ENCODE measurements around the gene SLC17A1. TPM values are rescaled to one million over a fixed set of nuclear protein-coding genes. Genes with fewer than 3 reads are reported as not detected.

SLC17A1 gene
- total RNA-seq, result not detected

GRCh38 chr6:25831532-25832306, at the start of gene SLC17A1:
SLC17A1 (minus strand) TSS chr6:25832052; CDS start chr6:25830557, 1,495 bp downstream.
- H3K36me3 ChIP-seq, result no peaks in the 10 kb centered on the region
- no peaks in the 10 kb centered on the region for H3K9me3 ChIP-seq
- no peak within 1 kb of the TSS for H3K27ac ChIP-seq
- H3K4me1 ChIP-seq, result peaks cover 0 to 9% of the 10 kb centered on the region in 2 donors
- H3K27me3 ChIP-seq, result no peaks in the 10 kb centered on the region
- TF ChIP-seq, protein P1, sequence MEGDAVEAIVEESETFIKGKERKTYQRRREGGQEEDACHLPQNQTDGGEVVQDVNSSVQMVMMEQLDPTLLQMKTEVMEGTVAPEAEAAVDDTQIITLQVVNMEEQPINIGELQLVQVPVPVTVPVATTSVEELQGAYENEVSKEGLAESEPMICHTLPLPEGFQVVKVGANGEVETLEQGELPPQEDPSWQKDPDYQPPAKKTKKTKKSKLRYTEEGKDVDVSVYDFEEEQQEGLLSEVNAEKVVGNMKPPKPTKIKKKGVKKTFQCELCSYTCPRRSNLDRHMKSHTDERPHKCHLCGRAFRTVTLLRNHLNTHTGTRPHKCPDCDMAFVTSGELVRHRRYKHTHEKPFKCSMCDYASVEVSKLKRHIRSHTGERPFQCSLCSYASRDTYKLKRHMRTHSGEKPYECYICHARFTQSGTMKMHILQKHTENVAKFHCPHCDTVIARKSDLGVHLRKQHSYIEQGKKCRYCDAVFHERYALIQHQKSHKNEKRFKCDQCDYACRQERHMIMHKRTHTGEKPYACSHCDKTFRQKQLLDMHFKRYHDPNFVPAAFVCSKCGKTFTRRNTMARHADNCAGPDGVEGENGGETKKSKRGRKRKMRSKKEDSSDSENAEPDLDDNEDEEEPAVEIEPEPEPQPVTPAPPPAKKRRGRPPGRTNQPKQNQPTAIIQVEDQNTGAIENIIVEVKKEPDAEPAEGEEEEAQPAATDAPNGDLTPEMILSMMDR (IDR thresholded peaks at IDR 0.05), result no peak
- no peak for DNase-seq (ENCODE audit: low spot score in 2 of 2)
- no peak within 1 kb of the TSS for H3K4me3 ChIP-seq
- intact Hi-C loops (cut with DNase I), result no loop called here

DNA sequence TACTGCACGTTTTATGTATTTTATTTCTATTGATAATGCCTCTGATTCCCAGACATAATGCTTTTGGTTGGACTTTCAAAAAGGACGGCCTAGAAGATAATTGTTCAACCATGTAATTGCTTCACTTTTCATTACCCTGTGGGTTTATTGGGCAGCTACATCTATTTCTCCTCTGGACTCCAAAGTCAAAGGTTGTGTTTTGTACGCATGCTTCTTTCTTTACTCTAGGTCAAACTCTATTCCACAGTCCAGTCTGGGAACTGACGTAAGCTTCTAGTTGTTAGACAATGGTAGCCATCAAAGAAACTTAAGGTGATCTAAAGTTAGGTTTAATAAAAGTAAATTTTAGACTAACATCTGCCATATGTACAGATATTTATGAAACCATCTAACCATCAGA, 48.7 kb upstream of the SLC17A1 start:
- Histone ChIP-seq H3K27me3 (no peaks in the 10 kb centered on the region), H3K4me1 (no peaks in the 10 kb centered on the region), H3K36me3 (no peaks in the 10 kb centered on the region), H3K27ac (no peak overlapping the region), H3K4me3 (no peak overlapping the region), H3K9me3 (no peaks in the 10 kb centered on the region)
- TF ChIP-seq, protein P1 (IDR thresholded peaks at IDR 0.05), result no peak
- no peak for DNase-seq (ENCODE audit: low spot score in 2 of 2)
- intact Hi-C loops (cut with DNase I), result no loop called here

- no peaks in the 10 kb centered on the region for H3K36me3 ChIP-seq
- no peaks in the 10 kb centered on the region for H3K27me3 ChIP-seq
- H3K4me1 ChIP-seq, result no peaks in the 10 kb centered on the region
- no peak overlapping the region for H3K27ac ChIP-seq
- TF ChIP-seq, protein P1 (IDR thresholded peaks at IDR 0.05), result no peak
- no peaks in the 10 kb centered on the region for H3K9me3 ChIP-seq
- intact Hi-C loops (cut with DNase I), result no loop called here
- no peak overlapping the region for H3K4me3 ChIP-seq
- no peak for DNase-seq (ENCODE audit: low spot score in 2 of 2)
Observed at GRCh38 chr6:25878721-25879322, 47.0 kb upstream of the SLC17A1 start.

- no peaks in the 10 kb centered on the region for H3K36me3 ChIP-seq
- H3K4me1 ChIP-seq, result no peaks in the 10 kb centered on the region
- no peaks in the 10 kb centered on the region for H3K27me3 ChIP-seq
- H3K9me3 ChIP-seq, result no peaks in the 10 kb centered on the region
- TF ChIP-seq, protein P1 (IDR thresholded peaks at IDR 0.05), result no peak
- intact Hi-C loops (cut with DNase I), result no loop called here
- no peak overlapping the region for H3K4me3 ChIP-seq
- H3K27ac ChIP-seq, result no peak overlapping the region
- no peak for DNase-seq (ENCODE audit: low spot score in 2 of 2)
Observed at GRCh38 chr6:25875926-25876602, 44.2 kb upstream of the SLC17A1 start.

GRCh38 chr6:25875563-25875905, 43.7 kb upstream of the SLC17A1 start:
- Histone ChIP-seq H3K4me1 (no peaks in the 10 kb centered on the region), H3K27me3 (no peaks in the 10 kb centered on the region), H3K36me3 (no peaks in the 10 kb centered on the region), H3K9me3 (no peaks in the 10 kb centered on the region), H3K4me3 (no peak overlapping the region), H3K27ac (no peak overlapping the region)
- DNase-seq (ENCODE audit: low spot score in 2 of 2), result no peak
- TF ChIP-seq, protein P1 (IDR thresholded peaks at IDR 0.05), result no peak
- intact Hi-C loops (cut with DNase I), result no loop called here

Data from ascending aorta (tissue), 2 donors.